Natural killer cell (primary cell): ENCODE measurements around the gene FUCA2. TPM values are rescaled to one million over a fixed set of nuclear protein-coding genes. Genes with fewer than 3 reads are reported as not detected.
"Not testable (repeated sequence)": the region's sequence is repeated elsewhere in the genome, so short reads cannot be mapped to it uniquely, and the experiment has no call there.

Experiments
- ATAC-seq, 3 donors: fragments of 150-1000 bp in 2 of 3; fragments of 200-7000 bp in 1 of 3; cut with Tn5 transposase; 1 replicate in 1 of 3; 2 replicates in 2 of 3; pipeline ENCODE4 v1.10.0; 2021; ENCODE audit warnings: mild to moderate bottlenecking in 2 of 3, moderate library complexity in 2 of 3
- DNase-seq, 2 donors: peaks; one replicate each; pipeline versions ENCODE4 v3.0.0 to v3.0.0-alpha.2; 2013 to 2021; ENCODE audit warnings: mixed read lengths in 1 of 2
- H3K27ac ChIP-seq: one replicate; pipeline ENCODE4 v1.5.1; 2013; ENCODE audit warnings: mild to moderate bottlenecking, low read length
- H3K27me3 ChIP-seq: one replicate; pipeline ENCODE4 v1.6.1; 2013; ENCODE audit warnings: low read length; ENCODE audit not compliant: control insufficient read depth, insufficient read depth
- H3K36me3 ChIP-seq: one replicate; pipeline ENCODE4 v1.6.1; 2013; ENCODE audit warnings: low read length; ENCODE audit not compliant: control insufficient read depth, insufficient read depth
- H3K4me1 ChIP-seq: one replicate; pipeline ENCODE4 v1.6.1; 2013; ENCODE audit warnings: low read length; ENCODE audit not compliant: control insufficient read depth, insufficient read depth
- H3K4me3 ChIP-seq: one replicate; pipeline ENCODE4 v1.5.1; 2013; ENCODE audit warnings: low read length
- H3K9me3 ChIP-seq: one replicate; pipeline ENCODE4 v1.6.1; 2013; ENCODE audit warnings: low read length; ENCODE audit not compliant: control insufficient read depth, insufficient read depth
- H3K27ac Mint-ChIP-seq, 2 donors: one replicate each; pipeline ENCODE4 v1.8.0; 2022; ENCODE audit warnings: mild to moderate bottlenecking in 2 of 2, mixed read lengths in 2 of 2, moderate library complexity in 1 of 2
- H3K27me3 Mint-ChIP-seq, 2 donors: one replicate each; pipeline ENCODE4 v1.8.0; 2022; ENCODE audit warnings: low read depth in 2 of 2, mixed read lengths in 2 of 2
- H3K36me3 Mint-ChIP-seq: one replicate; pipeline ENCODE4 v1.8.0; 2022; ENCODE audit warnings: mixed read lengths
- H3K4me1 Mint-ChIP-seq, 2 donors: one replicate each; pipeline ENCODE4 v1.8.0; 2022; ENCODE audit warnings: mixed read lengths in 2 of 2
- H3K4me3 Mint-ChIP-seq: one replicate; pipeline ENCODE4 v1.8.0; 2022; ENCODE audit warnings: mild to moderate bottlenecking, moderate library complexity, mixed read lengths
- H3K9me3 Mint-ChIP-seq, 2 donors: one replicate each; pipeline ENCODE4 v1.8.0; 2022; ENCODE audit warnings: mixed read lengths in 2 of 2
- CTCF ChIP-seq: fragments of 200-600 bp; IDR thresholded peaks from one replicate; pipeline ENCODE4 v1.8.0; 2022; ENCODE audit warnings: antibody characterized with exemption
- WGBS: methylation state at CpG from one replicate; pipeline ENCODE4 v1.1.7; 2013; ENCODE audit warnings: missing lambda C conversion rate; ENCODE audit not compliant: insufficient coverage; 5-methylcytosine and 5-hydroxymethylcytosine counted together
- intact Hi-C: fragments of 100-400 bp; cut with micrococcal nuclease; formaldehyde crosslinking; loops from one replicate; pipeline ENCODE4 v1.14.2; 2022
- total RNA-seq, 4 donors: library from RNA; stranded (reverse); fragments of 120-200 nt in 1 of 4; gene quantifications; one replicate each; pipeline versions ENCODE4 v1.2.3 to v1.2.4, GENCODE V29; 2013 to 2022

FUCA2 gene
- total RNA-seq, 3 donors from 2014 or later (not counting 1 experiment from before 2014, with no cell fraction given), result 10.5 to 15.5 (median 13.0) TPM

GRCh38 chr6:143471822-143472221 is 39.7 kb downstream of the FUCA2 start:
- no peak for ATAC-seq

GRCh38 chr6:143468823-143469222 is 42.7 kb downstream of the FUCA2 start:
- H3K36me3 ChIP-seq, result peaks cover 31% of the 10 kb centered on the region
- H3K27ac ChIP-seq, H3K4me3 Mint-ChIP-seq, H3K4me3 ChIP-seq, H3K4me1 ChIP-seq, H3K9me3 ChIP-seq, H3K27me3 Mint-ChIP-seq, DNase-seq, H3K27ac Mint-ChIP-seq, intact Hi-C loops, H3K9me3 Mint-ChIP-seq, H3K27me3 ChIP-seq, ATAC-seq, H3K4me1 Mint-ChIP-seq: not testable (repeated sequence)
- 100% methylated on average over 1 of the region's 2 CpGs for WGBS
- peaks cover 16% of the 10 kb centered on the region for H3K36me3 Mint-ChIP-seq

More at GRCh38 chr6:143471822-143472221, 39.7 kb downstream of the FUCA2 start:
- DNase-seq, result no peak
- TF ChIP-seq CTCF, result no peak
- Mint-ChIP-seq H3K27ac (no peak overlapping the region), H3K9me3 (no peaks in the 10 kb centered on the region), H3K27me3 (no peaks in the 10 kb centered on the region), H3K4me3 (no peak overlapping the region), H3K36me3 (peaks cover 31% of the 10 kb centered on the region), H3K4me1 (peaks cover 0 to 6% of the 10 kb centered on the region in 2 donors)
- Histone ChIP-seq H3K4me3 (no peak overlapping the region), H3K9me3 (no peaks in the 10 kb centered on the region), H3K27me3 (no peaks in the 10 kb centered on the region), H3K36me3 (peaks cover 45% of the 10 kb centered on the region), H3K27ac (no peak overlapping the region), H3K4me1 (no peaks in the 10 kb centered on the region)
- WGBS, result 100% methylated on average over 1 of the region's 1 CpG
- intact Hi-C loops, result no loop called here

- peaks cover 30% of the 10 kb centered on the region for H3K36me3 ChIP-seq
- no peak overlapping the region for H3K4me3 ChIP-seq
- no peak overlapping the region for H3K27ac ChIP-seq
- intact Hi-C loops, result no loop called here
- H3K27me3 Mint-ChIP-seq, result no peaks in the 10 kb centered on the region
- no peak overlapping the region for H3K4me3 Mint-ChIP-seq
- H3K4me1 Mint-ChIP-seq, result peaks cover 0 to 6% of the 10 kb centered on the region in 2 donors
- H3K9me3 Mint-ChIP-seq, result no peaks in the 10 kb centered on the region
- no peaks in the 10 kb centered on the region for H3K4me1 ChIP-seq
- DNase-seq (no peak), ATAC-seq (no peak)
- H3K27me3 ChIP-seq, result no peaks in the 10 kb centered on the region
- H3K9me3 ChIP-seq, result no peaks in the 10 kb centered on the region
- no peak overlapping the region for H3K27ac Mint-ChIP-seq
- no peak for TF ChIP-seq CTCF
- peaks cover 11% of the 10 kb centered on the region for H3K36me3 Mint-ChIP-seq
Measured at GRCh38 chr6:143468026-143468425, 43.5 kb downstream of the FUCA2 start.

GRCh38 chr6:143465546-143465945 is 46.0 kb downstream of the FUCA2 start:
- Histone ChIP-seq H3K9me3 (no peaks in the 10 kb centered on the region), H3K27me3 (no peaks in the 10 kb centered on the region), H3K4me1 (no peaks in the 10 kb centered on the region), H3K36me3 (peaks cover 19% of the 10 kb centered on the region), H3K27ac (no peak overlapping the region), H3K4me3 (no peak overlapping the region)
- Mint-ChIP-seq H3K9me3 (no peaks in the 10 kb centered on the region), H3K27ac (no peak overlapping the region), H3K4me3 (no peak overlapping the region), H3K4me1 (peaks cover 0 to 6% of the 10 kb centered on the region in 2 donors), H3K27me3 (no peaks in the 10 kb centered on the region), H3K36me3 (no peaks in the 10 kb centered on the region)
- TF ChIP-seq CTCF, result no peak
- DNase-seq, result no peak
- intact Hi-C loops, result no loop called here
- WGBS, result 100% methylated on average over 2 of the region's 2 CpGs
- no peak for ATAC-seq
